ENCODE measurements around the gene CHAF1A. TPM values are rescaled to one million over a fixed set of nuclear protein-coding genes. Genes with fewer than 3 reads are reported as not detected.

Gene CHAF1A
- polyA plus RNA-seq, 4 donors: 19.0 to 25.5 (median 22.8) TPM

DNA sequence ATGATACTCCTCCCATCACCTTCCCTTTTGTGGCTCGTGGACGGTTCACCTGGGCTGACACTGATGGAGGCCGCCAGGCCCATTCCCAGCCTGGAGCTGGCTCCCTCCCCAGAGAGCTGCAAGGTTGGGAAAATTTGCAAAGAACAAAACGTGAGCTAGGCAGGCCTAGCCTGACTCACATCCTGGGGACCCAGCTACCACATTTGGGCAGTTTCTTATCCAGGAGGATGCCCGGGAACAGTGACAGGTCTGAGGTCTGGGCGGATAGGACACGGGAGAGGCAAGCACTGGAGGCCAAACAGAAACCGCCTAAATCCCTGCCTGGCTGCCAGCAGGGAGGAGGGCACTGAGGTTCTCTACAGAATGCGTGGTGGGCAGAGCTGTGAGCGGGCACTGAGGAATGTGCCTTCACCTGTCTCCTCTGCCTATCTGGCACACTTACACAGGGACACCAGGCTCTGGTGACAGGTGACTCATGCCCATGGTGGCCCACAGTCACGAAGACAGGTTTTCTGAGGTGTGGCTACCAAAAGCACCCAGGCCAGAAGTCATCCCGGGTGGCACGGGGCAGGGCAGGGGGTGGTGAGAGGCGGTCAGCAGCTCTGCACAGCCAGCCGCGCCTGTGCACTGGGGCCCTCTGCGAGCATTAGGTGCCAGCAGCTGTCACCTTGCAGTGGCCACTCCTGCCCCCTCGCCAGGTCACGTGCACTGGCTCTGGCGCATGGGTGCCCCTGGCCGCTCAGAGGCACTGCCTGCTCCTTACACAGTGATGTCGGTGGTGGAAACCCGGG is 25.3 kb upstream of the CHAF1A start:
- no peak for DNase-seq (ENCODE audit: low read depth in 4 of 4, low spot score in 3 of 4)

DNA sequence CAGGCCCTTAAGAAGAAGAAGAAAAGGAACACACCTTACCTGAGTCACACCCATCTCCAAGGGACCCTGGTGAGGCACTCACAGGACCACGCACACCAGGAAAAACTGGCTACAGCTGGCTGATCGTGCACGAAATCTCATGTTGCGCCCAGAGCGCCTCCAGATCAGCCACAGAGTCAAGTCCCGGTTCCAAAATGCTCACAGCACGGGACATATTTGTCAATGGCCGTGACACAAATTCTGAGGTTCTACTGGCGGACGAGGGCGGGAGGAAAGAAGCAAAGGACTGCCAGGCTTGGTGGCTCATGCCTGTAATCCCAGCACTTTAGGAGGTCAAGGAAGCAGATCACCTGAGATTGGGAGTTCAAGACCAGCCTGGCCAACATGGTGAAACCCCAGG is 23.6 kb upstream of the CHAF1A start:
- no peak for DNase-seq (ENCODE audit: low read depth in 4 of 4, low spot score in 3 of 4)

- no peak for DNase-seq (ENCODE audit: low read depth in 4 of 4, low spot score in 3 of 4)
Measured at GRCh38 chr19:4379383-4380253, 22.8 kb upstream of the CHAF1A start.

- DNase-seq (ENCODE audit: low read depth in 4 of 4, low spot score in 3 of 4): no peak
Measured at GRCh38 chr19:4380254-4380727, 22.1 kb upstream of the CHAF1A start.

DNA sequence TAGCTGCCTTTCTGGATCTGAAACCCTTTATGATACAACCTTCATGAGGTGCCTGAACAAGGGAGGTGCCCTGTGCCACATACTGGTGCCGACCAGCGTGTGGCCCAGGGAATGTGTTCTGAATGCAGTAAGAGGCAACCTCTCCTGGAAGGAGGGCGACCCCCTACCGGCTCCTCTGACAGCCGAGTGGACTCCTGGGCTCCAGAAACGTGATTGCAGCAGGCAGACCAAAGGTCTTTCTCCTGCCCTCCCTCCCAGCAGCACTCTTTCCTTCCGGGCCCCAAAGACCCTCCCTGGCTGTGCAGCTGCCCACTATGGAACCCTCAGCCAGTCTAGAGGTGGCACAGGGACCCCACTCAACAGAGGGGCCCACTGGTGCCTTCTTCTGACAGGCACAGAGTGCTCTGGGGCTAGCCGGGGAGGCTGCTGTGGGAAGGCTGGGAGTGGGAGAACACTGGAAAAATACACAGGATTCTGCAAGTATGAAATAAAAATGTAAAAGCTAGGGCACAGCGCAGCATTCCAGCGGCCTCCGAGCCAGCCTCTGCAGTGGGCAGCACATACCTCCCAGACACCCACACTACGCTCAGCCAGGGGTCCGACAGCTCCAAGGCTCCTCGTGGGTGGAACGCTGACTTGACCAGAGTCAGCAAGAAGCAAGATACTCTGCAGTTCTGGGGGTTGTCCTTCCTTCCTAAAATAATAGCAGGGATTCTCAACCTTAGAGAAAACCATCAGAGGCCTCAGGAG is 17.0 kb upstream of the CHAF1A start:
- no peak for DNase-seq (ENCODE audit: low read depth in 4 of 4, low spot score in 3 of 4)

GRCh38 chr19:4386041-4386782 is 16.2 kb upstream of the CHAF1A start:
- no peak for DNase-seq (ENCODE audit: low read depth in 4 of 4, low spot score in 3 of 4)

DNA sequence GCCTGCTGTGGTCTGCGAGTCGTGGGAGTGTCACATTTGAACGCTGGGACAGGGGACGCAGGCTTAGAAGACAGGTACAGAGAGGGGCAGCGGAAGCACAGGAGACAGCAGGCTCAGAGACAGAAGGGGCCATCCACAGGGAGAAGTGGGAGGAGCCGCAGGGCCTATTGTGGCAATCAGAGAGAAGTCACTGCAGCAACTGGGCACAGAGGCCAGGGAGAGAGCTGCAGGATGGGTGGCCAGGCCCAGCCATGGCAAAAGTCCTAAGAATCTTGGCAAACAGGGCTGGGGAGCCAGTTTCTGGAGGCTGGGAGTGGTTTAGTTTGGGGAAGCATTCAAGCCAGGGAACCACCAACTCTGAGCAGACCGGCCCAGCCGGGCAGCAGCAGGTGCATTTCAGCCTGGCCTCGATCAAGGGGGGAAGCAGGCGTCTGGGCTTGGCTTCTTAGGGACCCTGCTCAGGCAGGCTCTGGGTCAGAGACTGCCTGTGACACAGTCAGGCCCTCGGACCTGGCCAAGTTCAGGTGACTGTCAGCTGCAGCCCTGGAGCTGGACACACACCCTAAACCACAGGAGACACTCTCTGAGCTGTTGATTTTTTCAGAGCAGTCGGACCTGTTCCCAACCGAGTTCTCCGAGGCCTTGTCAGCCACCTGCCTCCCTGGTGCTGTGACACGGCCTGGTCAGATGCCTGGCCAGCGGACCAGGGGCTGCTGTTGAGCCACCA is 13.9 kb upstream of the CHAF1A start:
- DNase-seq (ENCODE audit: low read depth in 4 of 4, low spot score in 3 of 4): no peak

- DNase-seq (ENCODE audit: low read depth in 4 of 4, low spot score in 3 of 4): no peak
Measured at GRCh38 chr19:4389064-4389375, 13.4 kb upstream of the CHAF1A start.

GRCh38 chr19:4389511-4390016 is 12.9 kb upstream of the CHAF1A start:
- no peak for DNase-seq (ENCODE audit: low read depth in 4 of 4, low spot score in 3 of 4)

DNA sequence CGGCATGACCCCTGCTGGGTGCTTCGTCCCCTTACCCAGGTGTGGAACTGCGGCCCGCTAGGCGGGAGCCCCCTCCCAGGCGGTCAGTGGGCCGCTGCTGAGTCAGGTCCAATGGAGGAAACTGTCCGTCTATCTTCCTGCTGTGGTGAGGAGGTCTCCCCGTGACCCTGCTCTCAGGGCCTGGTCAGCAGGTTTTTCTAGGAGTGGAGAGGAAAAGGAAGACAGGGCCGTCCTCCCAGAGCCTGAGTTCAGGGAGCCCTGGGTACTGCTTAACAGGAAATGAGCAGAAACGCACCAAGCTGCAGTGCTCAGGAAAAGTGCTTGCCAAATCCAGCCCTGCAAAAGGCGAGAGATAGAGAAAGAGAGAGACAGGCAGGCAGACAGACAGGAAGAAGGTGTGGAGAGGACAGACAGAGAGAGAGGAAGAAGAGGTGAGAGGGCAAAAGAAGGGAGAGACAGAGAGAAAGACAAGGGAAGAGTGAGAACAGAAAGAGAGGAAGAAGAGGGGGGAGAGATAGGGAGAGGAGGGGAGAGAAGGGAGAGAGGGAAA is 12.3 kb upstream of the CHAF1A start:
- DNase-seq (ENCODE audit: low read depth in 4 of 4, low spot score in 3 of 4): no peak

DNA sequence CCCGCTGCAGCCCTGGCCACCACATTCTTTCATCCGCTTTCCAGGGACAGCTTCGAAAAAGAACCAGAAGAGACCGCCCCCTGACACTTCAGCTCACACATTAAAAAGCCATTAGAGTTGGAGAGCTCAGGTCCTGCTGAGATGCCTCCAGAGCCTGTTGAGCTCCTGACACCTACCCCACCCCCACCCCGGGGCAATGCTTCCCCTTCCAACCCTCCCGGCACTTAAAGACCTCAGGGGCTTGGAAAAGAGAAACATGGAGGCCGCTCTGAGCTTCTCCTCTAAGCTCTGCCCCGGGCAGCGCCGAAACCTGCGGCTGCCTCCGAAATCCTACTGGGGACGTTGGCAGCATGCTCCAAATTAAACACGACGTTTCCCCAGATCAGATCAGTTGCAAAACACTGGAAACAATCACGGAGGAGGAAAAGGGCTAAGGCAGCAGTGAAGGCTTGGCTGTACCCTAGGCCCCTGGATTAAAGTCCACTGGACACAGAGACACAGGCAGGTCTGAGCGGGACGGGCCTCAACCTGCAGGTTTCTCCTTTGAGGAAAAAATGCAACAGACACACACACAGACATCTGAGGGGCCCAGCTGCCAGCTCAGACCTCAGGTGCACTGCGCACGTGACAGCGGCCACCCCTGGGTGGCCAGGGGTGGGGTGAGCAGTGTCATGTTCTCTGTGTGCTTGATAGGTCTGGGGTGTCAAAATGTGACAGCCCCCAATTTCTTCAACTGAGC is 11.7 kb upstream of the CHAF1A start:
- no peak for DNase-seq (ENCODE audit: low read depth in 4 of 4, low spot score in 3 of 4)

DNA sequence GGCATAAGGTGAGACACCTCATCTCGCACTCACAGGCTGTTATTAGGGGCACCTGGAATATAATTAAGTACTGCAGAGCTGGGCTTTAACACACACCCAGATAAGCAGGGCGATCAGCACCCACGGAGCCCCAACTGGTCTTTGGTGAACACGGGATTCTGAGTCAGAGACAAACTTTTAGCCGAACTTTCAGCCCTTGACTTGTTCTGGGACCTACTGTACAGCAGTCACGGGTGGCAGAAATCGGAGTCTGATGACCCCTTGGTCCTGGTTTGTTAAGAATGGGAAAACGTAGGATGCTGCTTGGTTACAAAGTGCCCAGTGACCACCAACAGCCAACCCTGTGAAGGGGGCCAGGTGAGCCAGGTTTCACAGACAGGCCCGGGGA is 11.1 kb upstream of the CHAF1A start:
- DNase-seq (ENCODE audit: low read depth in 4 of 4, low spot score in 3 of 4): no peak

- no peak for DNase-seq (ENCODE audit: low read depth in 4 of 4, low spot score in 3 of 4)
Measured at GRCh38 chr19:4391701-4392483, 10.5 kb upstream of the CHAF1A start.

GRCh38 chr19:4393947-4394590 is 8.4 kb upstream of the CHAF1A start:
- DNase-seq (ENCODE audit: low read depth in 4 of 4, low spot score in 3 of 4): no peak

- no peak for DNase-seq (ENCODE audit: low read depth in 4 of 4, low spot score in 3 of 4)
Measured at GRCh38 chr19:4396949-4397783, 5.3 kb upstream of the CHAF1A start.

GRCh38 chr19:4399812-4400134 is 2.7 kb upstream of the CHAF1A start:
- DNase-seq (ENCODE audit: low read depth in 4 of 4, low spot score in 3 of 4): no peak
